HG02870 (cell line): ENCODE measurements around the gene DRD3.

ENCODE experiments used
- ATAC-seq: cut with Tn5 transposase; IDR thresholded peaks from one replicate; pipeline ENCODE4 v1.9.1; 2021; ENCODE audit warnings: mild to moderate bottlenecking, moderate library complexity; ENCODE audit not compliant: unreplicated experiment

DRD3 gene

GRCh38 chr3:114186501-114186900, 7.6 kb upstream of the DRD3 start:
- no peak for ATAC-seq

DNA sequence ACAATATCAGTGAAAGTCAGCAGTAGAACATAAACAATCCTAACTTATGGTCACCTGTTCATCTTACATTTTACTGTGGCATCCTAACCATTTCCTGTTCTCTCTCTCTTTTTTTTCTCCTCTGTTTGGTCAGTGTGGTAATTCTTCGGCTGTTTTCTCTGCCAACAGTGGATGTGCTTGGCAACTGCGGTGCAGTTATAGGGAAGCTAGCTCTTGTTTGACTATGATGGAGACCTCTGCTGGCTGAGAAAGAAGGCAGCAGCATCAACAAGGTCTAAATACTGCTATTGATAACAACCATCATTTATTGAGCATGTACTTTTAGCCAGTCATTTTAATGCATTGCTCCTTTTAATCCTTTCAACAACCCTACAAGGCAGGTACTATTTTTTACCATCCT, 723 bp upstream of the DRD3 start:
- ATAC-seq = no peak

DNA sequence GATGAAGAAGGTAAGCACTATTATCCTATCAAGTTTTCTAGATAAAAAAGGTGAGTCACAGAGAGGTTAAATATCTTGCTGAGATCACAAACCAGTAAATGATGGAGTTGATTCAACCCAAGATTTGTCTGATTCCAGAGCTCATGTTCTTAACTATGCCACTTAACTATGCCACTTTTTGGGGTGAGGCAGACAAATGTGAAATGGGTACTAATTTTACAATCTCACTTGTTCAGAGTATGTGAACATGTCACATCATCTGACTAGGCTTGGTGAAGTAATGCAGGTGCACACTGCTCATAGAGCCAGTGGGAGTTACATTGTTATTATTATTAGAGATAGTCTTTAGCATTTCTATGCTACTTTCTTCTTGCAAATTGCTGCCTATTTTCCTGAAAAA, 2.0 kb downstream of the DRD3 start:
- no peak for ATAC-seq

DNA sequence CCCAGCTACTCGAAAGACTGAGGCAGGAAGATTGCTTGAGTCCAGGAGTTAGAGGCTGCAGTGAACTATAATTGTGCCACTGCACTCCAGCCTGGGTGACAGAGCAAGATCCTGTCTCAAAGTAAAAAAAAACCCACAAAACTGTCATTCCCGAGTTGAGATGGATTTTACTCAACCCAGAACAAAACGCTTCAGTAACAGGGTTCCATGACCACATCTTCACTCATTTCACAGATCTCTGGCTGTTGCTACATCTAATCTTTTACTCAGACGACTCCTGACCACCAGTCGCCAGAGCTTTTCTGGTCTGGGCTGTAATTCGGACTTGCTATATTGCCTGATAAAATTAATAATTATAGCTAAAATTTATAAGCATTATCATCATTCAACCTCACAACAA, 2.4 kb downstream of the DRD3 start:
- ATAC-seq = no peak

GRCh38 chr3:114175204-114175987, 3.5 kb downstream of the DRD3 start:
- no peak for ATAC-seq

GRCh38 chr3:114171677-114172076, 7.2 kb downstream of the DRD3 start:
- ATAC-seq = no peak

- no peak for ATAC-seq
These were observed 10.7 kb downstream of the DRD3 start for GRCh38 chr3:114168150-114168549.

- ATAC-seq = no peak
These were observed 21.5 kb downstream of the DRD3 start for GRCh38 chr3:114157321-114157720.

- no peak for ATAC-seq
These were observed 23.5 kb downstream of the DRD3 start for GRCh38 chr3:114155370-114155821.

DNA sequence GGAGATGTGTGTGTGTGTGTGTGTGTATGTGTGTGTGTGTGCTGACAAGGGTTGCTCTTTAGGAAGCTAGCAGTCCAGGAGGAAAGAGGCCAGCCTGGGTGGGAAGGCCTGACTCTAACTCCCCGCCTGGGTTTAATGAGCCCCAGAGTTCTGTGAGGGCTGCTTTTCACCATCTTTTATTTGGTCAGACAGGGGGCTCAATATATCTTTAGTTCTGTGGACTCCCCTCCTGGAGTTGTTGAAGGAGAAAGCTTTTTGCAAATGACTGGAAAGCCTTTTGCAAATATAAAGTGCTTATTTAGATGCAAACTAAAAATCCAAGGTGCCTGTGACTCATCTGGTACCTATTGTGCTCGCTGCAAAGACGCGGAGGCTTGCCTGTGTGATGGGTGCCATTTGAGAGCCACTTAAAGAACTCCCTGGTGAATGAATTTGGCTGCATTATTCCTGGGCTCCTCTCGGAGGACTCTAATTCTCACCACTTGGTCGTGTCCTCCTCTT, 24.5 kb downstream of the DRD3 start:
- no peak for ATAC-seq

DNA sequence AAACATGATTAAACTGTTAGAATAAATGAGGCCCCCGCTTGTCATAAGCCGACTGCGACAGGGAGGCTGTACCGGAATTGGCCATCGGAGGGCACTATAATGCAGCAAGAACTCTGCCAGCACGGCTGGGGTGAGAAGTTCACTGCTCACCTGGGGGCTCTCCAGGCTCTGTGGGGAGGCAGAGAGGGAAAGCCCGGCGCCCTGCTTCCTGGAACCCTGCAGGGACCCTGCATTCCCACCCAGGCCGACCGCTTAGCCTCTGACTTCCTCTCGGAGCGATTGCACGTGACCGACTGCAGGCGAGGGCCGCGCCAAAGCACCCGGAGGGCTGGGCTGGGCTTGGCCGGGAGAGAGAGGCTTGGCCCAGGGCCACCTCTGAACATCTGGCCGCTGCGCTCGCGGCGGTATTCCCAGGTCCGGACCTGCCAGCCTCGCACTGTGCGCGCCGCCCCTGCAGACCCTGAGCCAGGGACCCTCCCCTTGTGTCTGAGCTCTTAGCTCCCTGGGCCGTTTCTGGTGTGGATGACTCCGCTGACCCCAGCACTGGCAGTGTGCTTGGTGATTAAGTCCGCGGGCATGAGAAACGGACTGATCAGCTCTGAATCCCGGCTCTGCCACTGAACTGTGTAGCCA, 26.2 kb downstream of the DRD3 start:
- peak; percentile 92 for ATAC-seq

DNA sequence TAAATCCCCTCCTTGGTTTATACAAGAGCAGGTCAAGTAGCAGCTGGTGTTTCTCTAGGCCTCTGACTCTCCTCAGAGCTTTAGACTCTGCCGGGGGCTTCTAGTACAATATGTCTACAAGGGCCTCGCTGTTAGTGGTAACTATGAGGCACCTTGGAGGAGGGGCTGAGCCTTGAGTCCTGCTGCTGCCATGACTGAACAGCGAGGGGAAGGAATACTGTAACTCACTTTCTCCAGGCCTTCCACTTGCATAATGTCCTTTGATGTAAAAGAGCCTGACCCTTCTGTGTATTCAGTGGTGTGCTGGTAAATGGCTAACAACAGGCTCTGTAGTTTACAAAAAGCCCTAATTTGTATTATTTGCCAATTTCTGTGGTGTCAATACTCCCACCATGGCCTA, 27.8 kb downstream of the DRD3 start:
- no peak for ATAC-seq

GRCh38 chr3:114147251-114147650, 31.6 kb downstream of the DRD3 start:
- no peak for ATAC-seq

DNA sequence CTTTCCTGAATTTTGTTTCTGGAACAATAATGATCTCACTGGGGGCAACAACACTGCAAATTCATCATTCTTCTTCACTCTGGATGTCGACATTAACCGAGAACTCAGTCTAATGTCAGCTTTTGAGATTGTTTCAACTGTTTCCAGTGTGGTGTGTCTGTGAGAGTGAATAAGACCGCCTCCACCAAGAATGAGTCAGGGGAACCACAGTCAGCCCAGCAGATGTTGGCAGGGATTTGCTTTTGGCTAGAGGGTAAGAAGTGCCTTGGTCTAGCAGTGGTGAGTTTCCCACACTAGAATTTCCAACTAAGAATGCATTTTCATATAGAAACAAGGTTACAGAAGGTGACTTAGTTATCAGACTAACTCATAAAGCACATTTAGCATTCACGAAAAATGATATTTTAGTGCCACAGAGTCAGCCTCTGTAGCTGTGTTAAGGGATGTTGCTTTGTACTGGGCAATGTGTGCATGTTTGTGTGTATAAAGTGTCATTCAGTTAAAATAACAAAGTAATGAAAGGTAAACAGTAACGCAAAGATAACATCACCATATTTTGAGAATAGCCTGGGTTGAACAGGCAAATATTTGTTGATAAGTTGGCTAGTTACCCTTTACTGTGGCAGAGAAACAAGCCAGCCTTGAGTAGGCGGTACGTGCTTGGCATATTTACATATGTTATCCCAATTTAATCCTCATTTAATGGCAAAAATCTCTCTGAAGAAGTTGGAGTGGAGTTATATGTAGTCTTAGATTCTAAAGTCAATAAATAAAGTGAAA, 33.8 kb downstream of the DRD3 start:
- peak; percentile 97 for ATAC-seq

DNA sequence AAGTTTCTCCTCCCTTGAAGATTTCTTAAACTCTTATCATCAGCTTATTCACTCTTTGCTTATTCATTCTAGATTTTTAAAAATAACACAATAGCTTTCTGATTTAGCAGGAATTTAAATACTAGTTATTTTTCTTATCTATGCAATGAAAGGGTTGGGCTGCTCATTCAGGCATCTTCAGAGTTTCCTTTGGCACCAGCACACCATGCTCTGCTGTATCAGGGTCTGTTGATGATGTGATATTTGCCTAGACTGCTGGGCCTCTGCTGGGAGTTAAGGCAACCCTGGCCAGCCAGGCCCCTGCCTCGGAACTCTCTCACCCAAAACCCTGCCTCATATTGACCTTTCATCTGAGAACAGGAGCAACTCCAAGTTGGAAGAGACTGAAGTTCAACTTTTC, 35.0 kb downstream of the DRD3 start:
- ATAC-seq = no peak

DNA sequence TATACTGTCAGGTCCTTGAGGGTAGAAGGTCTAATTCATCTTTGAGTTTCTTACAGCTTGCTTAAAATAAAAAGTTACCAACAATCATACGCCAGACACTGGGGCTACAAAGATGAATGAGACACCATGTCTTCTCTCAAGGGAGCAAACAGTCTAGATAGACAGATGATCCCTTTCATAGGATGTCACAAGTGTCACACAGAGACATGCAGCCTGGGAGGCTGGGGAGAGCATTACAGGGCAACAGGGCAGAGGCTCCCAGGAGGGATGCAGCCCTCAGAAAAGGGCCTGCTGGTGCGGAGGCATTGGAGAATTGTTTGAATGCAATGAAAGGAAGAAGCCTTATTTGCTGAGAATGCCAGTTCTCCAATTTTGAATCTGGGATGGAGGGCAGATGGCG, 39.0 kb downstream of the DRD3 start:
- ATAC-seq = no peak

GRCh38 chr3:114133947-114134346, 44.9 kb downstream of the DRD3 start:
- ATAC-seq = no peak

GRCh38 chr3:114132500-114132899, 46.4 kb downstream of the DRD3 start:
- ATAC-seq = no peak

- ATAC-seq = no peak
These were observed 50.0 kb downstream of the DRD3 start for GRCh38 chr3:114128826-114129225.

DNA sequence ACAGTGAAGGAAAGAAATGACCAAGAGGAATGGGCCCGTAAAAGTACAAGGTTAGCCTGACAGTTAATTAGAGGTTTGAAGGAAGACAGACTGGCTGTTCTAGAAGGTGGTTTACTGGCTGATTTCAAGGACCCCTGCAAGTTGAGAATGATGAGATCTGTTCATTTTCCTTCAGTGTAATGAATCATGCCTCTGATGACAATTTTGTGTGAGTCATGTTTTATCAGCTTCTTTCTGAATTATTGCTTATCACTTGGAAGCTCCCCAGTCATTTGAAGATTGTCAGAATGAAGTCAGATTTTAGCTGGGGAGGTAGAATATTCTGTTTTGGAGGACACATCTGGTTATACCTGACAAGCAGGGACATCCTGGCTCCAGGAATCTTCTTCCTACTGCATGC, 50.6 kb downstream of the DRD3 start:
- no peak for ATAC-seq

- no peak for ATAC-seq
These were observed 51.3 kb downstream of the DRD3 start for GRCh38 chr3:114127517-114127916.

DNA sequence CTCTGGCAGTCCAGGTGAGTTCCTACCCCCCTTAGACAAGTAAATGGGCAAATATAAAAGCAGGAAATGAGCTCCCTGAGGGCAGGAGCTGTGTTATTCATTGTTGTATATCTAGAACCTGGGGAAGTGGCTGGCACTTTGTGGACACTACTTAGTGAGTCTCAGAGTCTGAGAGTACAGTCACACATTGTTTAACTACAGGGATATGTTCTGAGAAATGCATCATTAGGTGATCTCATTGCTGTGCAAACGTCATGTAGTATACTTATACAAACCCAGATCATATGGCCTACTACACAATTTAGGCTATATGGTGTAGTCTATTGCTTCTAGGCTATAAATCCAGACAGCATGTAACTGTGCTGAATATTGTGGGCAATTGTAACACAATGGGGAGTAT, 52.4 kb downstream of the DRD3 start:
- no peak for ATAC-seq
